ENCODE measurements around the gene NOL4L.

DNA sequence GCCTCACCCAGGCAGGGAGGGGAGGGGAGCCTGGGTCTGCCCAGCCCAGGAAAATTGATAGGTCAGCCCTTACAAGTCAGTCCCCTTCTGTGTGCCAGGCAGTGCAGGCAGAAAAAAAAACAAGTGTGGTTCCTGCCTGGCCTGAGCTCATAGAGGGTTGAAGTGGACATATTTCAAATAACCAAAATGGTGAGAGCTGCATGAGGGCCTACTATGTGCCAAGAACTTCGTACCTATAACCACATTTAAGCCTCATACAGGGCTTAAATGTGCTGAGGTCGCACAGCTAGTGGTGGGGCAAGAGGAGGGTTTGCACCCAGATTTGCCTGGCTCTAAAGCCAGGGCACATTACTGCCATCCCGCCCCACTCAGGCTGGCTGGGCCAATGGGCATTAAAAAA is 6.9 kb upstream of the NOL4L start:
- TF ChIP-seq, protein P1, sequence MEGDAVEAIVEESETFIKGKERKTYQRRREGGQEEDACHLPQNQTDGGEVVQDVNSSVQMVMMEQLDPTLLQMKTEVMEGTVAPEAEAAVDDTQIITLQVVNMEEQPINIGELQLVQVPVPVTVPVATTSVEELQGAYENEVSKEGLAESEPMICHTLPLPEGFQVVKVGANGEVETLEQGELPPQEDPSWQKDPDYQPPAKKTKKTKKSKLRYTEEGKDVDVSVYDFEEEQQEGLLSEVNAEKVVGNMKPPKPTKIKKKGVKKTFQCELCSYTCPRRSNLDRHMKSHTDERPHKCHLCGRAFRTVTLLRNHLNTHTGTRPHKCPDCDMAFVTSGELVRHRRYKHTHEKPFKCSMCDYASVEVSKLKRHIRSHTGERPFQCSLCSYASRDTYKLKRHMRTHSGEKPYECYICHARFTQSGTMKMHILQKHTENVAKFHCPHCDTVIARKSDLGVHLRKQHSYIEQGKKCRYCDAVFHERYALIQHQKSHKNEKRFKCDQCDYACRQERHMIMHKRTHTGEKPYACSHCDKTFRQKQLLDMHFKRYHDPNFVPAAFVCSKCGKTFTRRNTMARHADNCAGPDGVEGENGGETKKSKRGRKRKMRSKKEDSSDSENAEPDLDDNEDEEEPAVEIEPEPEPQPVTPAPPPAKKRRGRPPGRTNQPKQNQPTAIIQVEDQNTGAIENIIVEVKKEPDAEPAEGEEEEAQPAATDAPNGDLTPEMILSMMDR (conservative IDR thresholded peaks at IDR 0.05; ENCODE audit: low read depth in 2 of 2) = no peak
- TF ChIP-seq EZH2 (IDR thresholded peaks at IDR 0.05; ENCODE audit: low read depth, unreplicated experiment) (no peak), CREB1 (CRISPR knock-in tag; IDR thresholded peaks at IDR 0.05; ENCODE audit: low read depth) (no peak), JUNB (IDR thresholded peaks at IDR 0.05; ENCODE audit: unreplicated experiment) (no peak), ETS1 (IDR thresholded peaks at IDR 0.05) (no peak), POLR2AphosphoS5 (IDR thresholded peaks at IDR 0.05; ENCODE audit: low read depth) (no peak), ZNF331 (CRISPR knock-in tag; IDR thresholded peaks at IDR 0.05; ENCODE audit: low read depth) (no peak), EZH2phosphoT487 (IDR thresholded peaks at IDR 0.05; ENCODE audit: unreplicated experiment) (no peak), REST (IDR thresholded peaks at IDR 0.05; ENCODE audit: unreplicated experiment) (no peak), ZNF114 (CRISPR knock-in tag; IDR thresholded peaks at IDR 0.05) (no peak), NANOG (IDR thresholded peaks at IDR 0.05; ENCODE audit: borderline replicate concordance) (no peak), STAT1 (IDR thresholded peaks at IDR 0.05; ENCODE audit: unreplicated experiment) (no peak)
- TF ChIP-seq, protein P2, sequence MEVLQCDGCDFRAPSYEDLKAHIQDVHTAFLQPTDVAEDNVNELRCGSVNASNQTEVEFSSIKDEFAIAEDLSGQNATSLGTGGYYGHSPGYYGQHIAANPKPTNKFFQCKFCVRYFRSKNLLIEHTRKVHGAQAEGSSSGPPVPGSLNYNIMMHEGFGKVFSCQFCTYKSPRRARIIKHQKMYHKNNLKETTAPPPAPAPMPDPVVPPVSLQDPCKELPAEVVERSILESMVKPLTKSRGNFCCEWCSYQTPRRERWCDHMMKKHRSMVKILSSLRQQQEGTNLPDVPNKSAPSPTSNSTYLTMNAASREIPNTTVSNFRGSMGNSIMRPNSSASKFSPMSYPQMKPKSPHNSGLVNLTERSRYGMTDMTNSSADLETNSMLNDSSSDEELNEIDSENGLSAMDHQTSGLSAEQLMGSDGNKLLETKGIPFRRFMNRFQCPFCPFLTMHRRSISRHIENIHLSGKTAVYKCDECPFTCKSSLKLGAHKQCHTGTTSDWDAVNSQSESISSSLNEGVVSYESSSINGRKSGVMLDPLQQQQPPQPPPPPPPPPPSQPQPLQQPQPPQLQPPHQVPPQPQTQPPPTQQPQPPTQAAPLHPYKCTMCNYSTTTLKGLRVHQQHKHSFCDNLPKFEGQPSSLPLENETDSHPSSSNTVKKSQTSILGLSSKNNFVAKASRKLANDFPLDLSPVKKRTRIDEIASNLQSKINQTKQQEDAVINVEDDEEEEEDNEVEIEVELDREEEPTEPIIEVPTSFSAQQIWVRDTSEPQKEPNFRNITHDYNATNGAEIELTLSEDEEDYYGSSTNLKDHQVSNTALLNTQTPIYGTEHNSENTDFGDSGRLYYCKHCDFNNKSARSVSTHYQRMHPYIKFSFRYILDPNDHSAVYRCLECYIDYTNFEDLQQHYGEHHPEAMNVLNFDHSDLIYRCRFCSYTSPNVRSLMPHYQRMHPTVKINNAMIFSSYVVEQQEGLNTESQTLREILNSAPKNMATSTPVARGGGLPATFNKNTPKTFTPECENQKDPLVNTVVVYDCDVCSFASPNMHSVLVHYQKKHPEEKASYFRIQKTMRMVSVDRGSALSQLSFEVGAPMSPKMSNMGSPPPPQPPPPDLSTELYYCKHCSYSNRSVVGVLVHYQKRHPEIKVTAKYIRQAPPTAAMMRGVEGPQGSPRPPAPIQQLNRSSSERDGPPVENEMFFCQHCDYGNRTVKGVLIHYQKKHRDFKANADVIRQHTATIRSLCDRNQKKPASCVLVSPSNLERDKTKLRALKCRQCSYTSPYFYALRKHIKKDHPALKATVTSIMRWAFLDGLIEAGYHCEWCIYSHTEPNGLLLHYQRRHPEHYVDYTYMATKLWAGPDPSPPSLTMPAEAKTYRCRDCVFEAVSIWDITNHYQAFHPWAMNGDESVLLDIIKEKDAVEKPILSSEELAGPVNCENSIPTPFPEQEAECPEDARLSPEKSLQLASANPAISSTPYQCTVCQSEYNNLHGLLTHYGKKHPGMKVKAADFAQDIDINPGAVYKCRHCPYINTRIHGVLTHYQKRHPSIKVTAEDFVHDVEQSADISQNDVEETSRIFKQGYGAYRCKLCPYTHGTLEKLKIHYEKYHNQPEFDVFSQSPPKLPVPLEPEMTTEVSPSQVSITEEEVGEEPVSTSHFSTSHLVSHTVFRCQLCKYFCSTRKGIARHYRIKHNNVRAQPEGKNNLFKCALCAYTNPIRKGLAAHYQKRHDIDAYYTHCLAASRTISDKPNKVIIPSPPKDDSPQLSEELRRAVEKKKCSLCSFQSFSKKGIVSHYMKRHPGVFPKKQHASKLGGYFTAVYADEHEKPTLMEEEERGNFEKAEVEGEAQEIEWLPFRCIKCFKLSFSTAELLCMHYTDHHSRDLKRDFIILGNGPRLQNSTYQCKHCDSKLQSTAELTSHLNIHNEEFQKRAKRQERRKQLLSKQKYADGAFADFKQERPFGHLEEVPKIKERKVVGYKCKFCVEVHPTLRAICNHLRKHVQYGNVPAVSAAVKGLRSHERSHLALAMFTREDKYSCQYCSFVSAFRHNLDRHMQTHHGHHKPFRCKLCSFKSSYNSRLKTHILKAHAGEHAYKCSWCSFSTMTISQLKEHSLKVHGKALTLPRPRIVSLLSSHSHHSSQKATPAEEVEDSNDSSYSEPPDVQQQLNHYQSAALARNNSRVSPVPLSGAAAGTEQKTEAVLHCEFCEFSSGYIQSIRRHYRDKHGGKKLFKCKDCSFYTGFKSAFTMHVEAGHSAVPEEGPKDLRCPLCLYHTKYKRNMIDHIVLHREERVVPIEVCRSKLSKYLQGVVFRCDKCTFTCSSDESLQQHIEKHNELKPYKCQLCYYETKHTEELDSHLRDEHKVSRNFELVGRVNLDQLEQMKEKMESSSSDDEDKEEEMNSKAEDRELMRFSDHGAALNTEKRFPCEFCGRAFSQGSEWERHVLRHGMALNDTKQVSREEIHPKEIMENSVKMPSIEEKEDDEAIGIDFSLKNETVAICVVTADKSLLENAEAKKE (CRISPR knock-in tag; IDR thresholded peaks at IDR 0.05) = no peak

All from GM23338 (cell line).